Loucy (cell line): ENCODE results near the gene QRICH1.

ENCODE experiments used
- EZH2phosphoT487 ChIP-seq: fragments of 200-600 bp; IDR thresholded peaks from 2 replicates; pipeline ENCODE4 v1.6.1; 2018; ENCODE audit warnings: antibody characterized with exemption, mild to moderate bottlenecking, moderate library complexity, borderline replicate concordance
- TF ChIP-seq, protein P1 (sequence below): fragments of 200-600 bp; sonication (generic); conservative IDR thresholded peaks from 2 replicates; pipeline ENCODE4 v1.5.1; 2014; ENCODE audit warnings: mild to moderate bottlenecking, antibody characterized with exemption, low read length

DNA sequence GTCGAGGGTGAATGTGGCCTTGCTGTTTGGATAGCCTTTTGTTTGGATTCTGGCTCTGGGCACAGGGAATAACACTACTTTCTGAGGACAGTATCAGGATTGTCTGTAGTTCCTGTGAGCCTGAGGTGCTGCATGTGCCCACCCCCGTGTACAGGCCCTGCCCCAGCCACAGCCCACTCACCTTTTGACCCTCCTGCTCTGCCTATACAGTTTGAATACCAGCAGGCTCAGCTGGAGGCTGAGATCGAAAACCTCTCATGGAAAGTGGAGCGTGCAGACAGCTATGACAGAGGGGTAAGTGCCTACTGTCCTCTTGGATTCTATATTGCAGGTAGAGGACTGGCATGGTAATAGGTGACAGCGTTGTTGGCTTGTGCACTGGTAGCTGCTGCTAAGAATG is 111.2 kb downstream of the QRICH1 start:
- TF ChIP-seq, protein P1, sequence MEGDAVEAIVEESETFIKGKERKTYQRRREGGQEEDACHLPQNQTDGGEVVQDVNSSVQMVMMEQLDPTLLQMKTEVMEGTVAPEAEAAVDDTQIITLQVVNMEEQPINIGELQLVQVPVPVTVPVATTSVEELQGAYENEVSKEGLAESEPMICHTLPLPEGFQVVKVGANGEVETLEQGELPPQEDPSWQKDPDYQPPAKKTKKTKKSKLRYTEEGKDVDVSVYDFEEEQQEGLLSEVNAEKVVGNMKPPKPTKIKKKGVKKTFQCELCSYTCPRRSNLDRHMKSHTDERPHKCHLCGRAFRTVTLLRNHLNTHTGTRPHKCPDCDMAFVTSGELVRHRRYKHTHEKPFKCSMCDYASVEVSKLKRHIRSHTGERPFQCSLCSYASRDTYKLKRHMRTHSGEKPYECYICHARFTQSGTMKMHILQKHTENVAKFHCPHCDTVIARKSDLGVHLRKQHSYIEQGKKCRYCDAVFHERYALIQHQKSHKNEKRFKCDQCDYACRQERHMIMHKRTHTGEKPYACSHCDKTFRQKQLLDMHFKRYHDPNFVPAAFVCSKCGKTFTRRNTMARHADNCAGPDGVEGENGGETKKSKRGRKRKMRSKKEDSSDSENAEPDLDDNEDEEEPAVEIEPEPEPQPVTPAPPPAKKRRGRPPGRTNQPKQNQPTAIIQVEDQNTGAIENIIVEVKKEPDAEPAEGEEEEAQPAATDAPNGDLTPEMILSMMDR = no peak
- no peak for TF ChIP-seq EZH2phosphoT487
